COLO668 (cell line): ENCODE data around the gene GOLGA8M.
"Not testable (repeated sequence)": the region's sequence is repeated elsewhere in the genome, so short reads cannot be mapped to it uniquely, and the experiment has no call there.

Experiments used
- DNase-seq: peaks from one replicate; lab custom pipeline; 2025; ENCODE audit not compliant: unreplicated experiment; lab: John Stamatoyannopoulos, UW

Gene GOLGA8M, protein sequence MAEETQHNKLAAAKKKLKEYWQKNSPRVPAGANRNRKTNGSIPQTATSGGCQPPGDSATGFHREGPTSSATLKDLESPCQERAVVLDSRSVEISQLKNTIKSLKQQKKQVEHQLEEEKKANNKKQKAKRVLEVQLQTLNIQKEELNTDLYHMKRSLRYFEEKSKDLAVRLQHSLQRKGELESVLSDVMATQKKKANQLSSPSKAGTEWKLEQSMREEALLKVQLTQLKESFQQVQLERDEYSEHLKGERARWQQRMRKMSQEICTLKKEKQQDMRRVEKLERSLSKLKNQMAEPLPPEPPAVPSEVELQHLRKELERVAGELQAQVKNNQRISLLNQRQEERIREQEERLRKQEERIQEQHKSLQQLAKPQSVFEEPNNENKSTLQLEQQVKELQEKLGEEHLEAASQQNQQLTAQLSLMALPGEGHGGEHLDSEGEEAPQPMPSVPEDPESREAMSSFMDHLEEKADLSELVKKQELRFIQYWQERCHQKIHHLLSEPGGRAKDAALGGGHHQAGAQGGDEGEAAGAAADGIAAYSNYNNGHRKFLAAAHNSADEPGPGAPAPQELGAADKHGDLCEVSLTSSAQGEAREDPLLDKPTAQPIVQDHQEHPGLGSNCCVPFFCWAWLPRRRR

DNA sequence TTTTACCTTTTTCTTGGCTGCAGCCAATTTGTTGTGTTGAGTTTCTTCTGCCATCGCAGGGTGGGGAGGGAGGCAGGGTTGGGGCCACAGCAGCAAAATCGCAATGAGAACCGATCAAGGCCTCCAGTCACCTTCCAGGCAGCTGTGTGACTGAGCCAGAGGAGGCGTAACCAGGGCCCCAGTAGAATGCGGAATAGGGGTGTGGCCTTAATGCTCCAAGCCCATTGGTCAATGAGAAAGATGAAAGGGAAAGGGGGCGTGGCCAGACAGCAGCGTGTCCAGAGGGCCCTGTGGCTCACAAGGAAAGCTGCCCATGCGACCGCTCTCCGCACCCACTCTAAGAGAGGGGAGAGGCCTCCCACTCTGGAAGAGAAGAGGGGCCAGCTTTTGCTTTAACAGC is at the start of gene GOLGA8M:
Gene GOLGA8M (minus strand): TSS at position 152 of the 400 bp plus-strand sequence. CDS start 98 bp downstream, at position 54.
- DNase-seq = not testable (repeated sequence)

DNA sequence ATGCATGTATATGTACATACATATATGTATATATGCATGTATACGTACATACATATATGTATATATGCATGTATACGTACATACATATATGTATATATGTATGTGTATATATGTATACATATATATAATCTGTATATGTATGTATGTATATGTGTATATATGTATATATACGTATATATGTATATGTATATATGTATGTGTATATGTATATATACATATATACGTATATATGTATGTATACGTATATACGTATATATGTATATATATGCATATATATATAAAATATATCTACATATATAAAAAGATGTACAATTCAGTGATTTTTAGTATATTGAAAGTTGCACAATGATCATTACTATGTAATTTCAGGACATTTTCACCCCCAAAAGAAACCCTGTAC is 30.7 kb upstream of the GOLGA8M start:
- DNase-seq = not testable (repeated sequence)

DNA sequence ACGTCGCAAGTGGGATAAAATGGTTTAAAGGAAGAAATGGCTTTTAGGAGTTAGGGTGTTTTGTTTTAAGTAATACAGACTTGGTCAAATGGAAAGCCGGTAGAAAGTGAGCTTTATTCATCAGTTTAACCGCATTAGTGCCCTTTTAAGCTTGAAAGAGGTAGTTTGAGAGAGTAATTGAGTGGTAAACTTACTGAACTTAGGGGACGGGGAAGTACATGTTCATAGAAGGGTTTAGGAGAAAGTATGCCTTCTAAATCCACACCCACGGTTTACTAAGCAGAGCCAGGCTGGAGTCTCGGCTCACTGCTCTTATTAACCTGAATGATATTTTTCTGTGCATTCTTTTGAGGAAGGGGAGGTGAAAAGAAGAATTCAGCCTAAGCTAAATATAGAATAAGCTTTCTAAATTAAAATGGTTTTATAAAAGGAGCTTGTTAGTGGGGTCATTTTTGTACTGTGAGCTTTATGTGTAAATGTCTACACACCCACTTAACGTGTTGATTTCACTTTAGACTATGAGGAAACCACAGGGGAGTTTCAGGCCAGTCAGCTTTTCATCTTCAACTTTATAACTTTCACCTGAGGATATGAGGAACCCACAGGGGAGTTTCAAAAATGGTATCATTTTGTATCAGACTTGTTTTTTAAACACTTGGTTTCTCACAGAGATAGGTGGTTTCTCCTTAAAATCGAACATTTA is 26.5 kb upstream of the GOLGA8M start:
- DNase-seq = not testable (repeated sequence)

DNA sequence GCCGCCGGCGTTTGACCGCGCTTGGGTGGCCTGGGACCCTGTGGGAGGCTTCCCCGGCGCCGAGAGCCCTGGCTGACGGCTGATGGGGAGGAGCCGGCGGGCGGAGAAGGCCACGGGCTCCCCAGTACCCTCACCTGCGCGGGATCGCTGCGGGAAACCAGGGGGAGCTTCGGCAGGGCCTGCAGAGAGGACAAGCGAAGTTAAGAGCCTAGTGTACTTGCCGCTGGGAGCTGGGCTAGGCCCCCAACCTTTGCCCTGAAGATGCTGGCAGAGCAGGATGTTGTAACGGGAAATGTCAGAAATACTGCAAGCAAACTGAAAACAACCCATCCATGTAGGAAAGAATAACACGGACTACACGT is 26.0 kb upstream of the GOLGA8M start:
- not testable (repeated sequence) for DNase-seq

DNA sequence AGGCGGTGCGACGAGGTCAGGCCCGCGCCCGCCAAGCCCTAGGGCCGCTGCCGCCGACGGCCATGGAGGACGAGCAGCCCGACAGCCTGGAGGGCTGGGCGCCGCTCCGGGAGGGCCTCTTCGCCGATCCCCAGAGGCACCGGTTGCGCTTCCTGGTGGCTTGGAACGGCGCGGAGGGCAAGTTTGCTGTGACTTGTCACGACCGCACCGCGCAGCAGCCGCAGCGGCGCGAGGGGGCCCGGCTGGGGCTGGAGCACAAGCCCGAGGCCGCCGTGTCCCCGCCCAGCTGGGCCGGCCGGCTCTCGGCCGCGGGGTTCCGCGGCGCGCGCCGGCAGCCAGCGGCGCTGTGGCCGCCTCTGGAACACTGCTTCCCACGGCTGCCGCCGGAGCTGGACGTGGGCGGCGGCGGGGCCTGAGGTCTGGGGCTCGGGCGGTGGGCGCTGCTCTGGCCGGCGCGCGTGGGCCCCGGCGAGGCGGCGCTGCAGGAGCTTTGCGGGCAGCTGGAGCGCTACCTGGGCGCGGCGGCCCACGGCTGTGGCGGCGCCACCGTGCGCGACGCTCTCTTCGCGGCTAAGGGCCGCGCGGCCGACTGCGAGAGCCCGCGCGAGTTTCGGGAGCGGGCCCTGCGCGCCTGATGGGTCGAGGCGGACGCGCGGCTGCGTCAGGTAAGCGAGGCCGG is 25.4 kb upstream of the GOLGA8M start:
- peak; percentile 69 for DNase-seq

DNA sequence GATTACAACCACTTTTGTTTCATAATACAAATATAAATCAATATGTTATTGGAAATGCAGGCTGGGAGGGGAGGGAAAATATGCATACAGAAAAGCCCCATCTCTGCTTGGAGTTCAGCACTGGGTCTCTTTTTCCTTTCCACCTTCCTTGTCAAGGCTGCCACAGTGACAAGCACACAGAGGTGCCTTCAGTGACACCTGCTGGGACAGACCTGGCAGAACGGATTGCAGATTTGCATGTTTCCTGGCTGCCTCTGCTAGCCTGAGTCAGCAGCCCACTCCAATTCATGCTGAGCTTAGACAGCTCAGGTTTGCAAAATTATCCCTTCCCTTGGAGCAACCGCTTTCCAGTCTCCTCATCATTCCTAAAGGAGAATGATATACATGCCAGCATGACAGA is 15.8 kb upstream of the GOLGA8M start:
- DNase-seq = peak; percentile 37

DNA sequence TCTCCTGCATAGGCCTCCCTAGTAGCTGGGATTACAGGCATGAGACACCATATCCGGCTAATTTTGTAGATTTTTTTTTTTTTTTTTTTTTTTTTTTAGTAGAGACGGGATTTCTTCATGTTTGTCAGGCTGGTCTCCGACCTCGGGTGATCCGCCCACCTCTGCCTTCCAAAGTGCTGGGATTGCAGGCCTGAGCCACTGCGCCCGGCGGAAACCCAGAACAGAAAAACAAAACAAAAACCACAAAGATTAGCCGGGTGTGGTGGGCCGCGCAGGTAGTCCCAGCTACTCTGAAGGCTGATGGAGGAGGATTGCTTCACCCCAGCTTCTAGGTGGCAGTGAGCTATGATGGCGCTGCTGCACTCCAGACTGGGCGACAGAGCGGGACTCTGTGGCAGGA is 14.8 kb upstream of the GOLGA8M start:
- DNase-seq = not testable (repeated sequence)

DNA sequence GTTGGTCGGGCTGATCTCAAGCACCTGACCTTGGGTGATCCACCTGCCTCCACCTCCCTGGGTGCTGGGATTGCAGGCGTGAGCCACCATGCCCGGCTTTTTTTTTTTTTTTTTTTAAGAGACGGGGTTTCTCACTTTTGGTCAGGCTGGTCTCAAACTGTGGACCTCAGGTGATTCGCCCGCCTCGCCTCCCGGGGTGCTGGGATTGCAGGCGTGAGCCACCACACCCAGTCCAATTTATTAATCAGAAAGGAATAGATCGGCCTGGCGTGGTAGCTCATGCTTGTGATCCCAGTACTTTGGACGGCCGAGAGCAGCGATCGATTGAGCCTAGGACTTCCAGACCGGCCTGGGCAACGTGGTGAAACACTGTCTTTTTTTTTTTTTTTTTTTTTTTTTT is 13.9 kb upstream of the GOLGA8M start:
- no peak for DNase-seq

DNA sequence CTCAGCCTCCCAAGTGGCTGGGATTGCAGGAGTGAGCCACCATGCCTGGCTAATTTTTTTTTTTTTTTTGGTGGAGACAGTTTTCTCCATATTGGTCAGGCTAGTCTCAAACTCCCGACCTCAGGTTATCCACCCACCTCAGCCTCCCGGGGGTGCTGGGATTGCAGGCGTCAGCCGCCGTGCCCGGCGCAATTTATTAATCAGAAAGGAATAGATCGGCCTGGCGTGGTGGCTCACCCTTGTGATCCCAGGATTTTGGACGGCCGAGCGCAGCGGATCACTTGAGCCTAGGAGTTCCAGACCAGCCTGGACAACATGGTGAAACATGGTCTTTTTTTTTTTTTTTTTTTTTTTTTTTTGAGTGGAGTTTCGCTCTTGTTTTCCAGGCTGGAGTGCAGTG is 13.3 kb upstream of the GOLGA8M start:
- no peak for DNase-seq

DNA sequence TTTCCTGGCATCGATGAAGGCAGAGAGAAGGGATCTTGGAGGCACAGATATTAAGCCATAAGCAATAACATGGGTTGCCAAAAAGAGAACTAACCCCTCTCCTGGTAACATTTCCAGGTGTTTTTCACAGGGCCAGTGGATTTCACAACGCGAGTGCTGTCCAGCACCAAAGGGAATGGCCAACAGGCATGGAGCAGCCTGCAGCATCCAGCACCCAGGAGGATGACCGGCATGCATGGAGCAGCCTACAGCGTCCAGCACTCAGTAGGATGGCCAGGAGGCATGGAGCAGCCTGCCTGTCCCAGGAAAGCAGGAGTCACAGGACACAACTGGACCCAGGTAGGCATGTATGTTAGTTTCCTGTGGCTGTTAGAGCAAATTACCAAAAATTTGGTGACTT is 11.8 kb upstream of the GOLGA8M start:
- not testable (repeated sequence) for DNase-seq

DNA sequence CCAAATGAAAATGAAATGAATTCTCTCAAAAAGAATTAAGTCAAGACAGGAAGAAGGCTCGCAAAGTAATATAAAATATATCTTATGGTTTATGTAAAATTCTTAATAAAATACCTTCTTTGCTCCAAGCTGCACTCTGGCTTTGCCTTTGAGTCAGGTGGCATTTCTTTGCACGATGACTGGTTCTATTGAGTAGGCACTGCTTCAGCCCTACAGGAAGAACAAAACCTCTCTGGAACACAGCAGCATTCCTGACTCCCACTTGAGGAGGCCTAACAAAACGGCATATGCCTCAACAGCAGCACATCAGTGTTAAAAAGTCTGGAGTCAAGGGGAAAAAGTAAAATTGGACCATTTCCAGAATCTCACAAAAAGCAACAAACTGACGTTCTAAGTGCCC is 7.4 kb upstream of the GOLGA8M start:
- not testable (repeated sequence) for DNase-seq

DNA sequence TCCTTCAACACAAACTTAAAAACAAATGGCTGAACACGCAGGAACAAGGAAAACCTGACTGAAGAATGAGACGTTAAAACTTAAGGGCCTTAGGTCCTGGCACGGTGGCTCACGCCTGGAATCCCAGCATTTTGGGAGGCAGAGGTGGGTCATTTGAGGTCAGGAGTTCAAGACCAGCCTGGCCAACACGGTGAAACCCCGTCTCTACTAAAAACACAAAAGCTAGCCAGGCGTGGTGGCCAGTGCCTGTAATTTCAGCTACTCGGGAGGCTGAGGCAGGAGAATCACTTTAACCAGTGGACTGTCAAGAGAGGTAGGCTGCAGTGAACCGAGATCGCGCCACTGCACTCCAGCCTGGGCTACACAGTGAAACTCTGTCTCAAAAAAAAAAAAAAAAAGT is 6.4 kb upstream of the GOLGA8M start:
- not testable (repeated sequence) for DNase-seq

DNA sequence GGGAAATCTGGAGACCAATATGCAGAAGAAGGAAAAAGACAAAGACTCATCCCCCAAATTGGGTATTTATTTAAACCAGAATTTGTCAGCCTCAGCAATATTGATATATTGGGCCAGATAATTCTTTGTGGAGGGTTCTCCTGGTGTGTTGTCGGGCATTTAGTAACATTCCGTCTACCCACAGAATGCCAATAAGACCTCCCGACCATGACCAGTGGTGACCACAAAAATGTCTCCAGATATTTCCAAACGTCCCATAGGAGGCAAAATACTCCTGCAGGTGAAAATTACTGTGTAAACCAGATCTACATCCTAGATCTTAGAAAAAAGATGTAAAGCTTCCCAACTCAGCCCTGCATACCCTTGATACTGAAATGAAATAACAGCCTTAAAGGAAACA is 2.0 kb upstream of the GOLGA8M start:
- DNase-seq = not testable (repeated sequence)

DNA sequence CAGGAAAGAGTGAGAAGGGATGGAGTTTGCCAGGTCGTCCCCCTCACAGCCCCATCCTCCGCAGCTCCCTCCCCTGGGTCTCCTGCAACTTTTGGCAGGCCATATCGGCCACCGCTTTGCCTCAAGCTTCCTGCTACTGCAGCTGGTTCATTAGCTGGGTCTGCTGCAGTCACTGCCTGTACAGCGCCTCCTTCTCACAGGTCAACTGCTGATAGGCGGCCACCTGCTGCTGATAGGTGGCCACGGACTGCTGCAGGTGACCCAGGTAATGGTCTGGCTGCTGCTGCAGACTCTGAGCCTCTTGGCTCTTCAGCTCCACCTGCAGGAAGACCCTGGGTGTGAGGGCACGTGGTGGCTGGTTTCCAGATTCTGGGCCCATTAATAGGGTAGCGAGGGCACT is 8.3 kb downstream of the GOLGA8M start:
- DNase-seq = peak; percentile 8

DNA sequence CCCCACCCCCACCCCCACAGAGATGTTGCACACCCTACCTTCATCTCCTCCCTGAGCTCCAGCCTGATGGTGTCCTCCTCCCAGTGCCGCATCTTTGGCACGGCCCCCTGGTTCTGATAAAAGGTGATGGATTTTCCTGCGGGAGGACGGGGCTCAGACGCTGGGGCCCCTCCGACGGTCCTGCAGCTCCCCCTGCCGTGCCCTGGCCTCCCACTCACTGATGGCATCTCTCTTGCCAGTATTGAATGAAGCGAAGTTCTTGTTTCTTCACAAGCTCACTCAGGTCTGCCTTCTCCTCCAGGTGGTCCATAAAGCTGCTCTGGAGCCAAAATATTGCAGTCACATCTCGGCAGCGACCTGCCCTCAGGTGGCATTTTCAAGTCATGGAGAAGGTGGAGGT is 9.8 kb downstream of the GOLGA8M start:
- DNase-seq = not testable (repeated sequence)

DNA sequence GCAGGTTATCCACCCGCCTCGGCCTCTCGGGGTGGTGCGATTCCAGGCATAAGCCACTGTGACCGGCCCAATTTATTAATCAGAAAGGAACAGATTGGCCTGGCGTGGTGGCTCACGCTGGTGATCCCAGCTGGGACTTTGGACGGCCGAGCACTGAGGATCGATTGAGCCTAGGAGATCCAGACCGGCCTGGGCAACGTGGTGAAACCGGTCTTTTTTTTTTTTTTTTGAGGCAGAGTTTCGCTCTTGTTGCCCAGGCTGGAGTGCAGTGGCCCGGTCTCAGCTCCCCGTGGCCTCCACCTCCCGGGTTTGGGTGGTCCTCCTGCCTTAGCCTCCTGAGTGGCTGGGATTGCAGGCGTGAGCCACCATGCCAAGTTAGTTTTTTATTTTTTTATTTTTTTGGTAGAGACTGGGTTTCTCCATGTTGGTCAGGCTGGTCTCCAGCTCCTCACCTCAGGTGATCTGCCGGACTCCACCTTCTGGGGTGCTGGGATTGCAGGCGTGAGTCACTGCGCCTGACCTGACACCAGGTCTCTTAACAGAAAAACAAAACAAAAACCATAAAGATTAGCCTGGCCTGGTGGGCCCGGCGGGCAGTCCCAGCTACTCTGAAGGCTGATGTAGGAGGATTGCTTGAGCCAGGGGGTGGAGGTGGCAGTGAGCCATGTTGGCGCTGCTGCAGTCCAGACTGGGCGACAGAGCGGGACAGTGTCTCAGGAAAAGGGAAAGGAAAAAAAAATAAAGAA is 18.0 kb downstream of the GOLGA8M start:
- DNase-seq = not testable (repeated sequence)

DNA sequence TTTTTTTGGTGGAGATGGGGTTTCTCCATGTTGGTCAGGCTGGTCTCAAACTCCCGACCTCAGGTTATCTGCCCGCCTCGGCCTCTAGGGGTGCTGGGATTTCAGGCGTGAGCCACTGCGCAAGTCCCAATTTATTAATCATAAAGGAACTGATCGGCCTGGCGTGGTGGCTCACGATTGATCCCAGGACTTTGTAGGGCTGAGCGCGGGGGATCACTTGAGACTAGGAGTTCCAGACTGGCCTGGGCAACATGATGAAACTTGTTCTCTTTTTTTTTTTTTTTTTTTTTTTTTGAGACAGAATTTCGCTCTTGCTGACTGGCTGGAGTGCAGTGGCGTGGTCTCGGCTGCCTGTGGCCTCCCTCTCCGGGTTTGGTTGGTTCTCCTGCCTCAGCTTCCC is 19.2 kb downstream of the GOLGA8M start:
- not testable (repeated sequence) for DNase-seq

DNA sequence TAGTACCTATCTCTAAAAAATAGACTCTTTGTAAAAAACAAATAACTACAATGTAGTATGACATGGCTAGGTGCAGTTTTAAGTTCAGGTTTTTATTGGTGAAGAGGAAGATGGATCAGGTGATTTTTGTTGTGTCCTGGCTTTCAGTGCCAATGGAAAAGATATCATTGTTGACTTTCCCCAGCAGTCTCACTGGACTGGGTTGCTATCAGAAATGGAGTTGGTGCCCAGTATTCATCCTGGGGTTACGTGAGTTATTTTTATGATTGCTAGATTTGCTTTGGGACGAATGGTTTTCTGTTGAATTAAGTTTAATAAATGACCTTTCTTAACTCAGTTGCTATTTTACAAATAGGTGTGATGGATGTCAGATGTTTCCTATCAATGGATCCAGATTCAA is 38.7 kb downstream of the GOLGA8M start:
- not testable (repeated sequence) for DNase-seq

DNA sequence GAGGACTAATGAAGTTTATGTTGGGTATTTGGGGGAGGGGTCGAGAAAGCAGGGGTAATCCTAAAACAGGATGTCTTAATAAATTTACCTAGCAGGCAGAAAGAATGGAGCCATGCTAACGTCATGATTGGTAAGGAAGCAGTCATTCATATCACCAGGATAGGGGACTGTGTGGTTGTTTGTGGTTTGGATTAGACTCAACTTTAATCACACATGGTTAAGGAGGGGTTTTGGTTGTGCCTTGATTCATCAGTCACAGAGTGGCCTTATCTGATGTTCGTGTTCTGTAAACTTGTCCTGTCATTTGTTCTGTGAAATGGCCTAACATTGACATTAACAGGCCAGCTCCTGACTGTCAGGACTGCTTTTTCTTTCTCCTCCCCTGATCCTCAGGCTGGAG is 40.1 kb downstream of the GOLGA8M start:
- not testable (repeated sequence) for DNase-seq

DNA sequence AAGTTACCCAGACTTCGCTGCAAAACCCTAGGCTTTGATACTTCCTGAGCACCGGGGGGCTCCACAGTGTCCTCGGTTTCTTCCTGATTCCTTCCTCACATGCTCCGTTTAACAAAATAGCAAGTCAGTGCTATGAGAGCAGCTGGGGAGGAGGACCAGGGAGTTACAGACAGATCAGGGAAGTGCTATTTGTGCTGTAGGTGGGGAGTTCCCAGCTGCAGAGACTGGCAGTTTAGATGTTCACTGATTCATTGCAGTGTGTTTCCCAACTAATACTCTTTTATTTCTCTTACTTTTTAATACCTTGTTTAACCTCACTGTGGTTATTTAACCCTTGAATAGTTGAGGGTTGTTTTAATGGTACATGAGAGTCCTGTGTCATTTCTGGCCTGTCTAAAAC is 45.8 kb downstream of the GOLGA8M start:
- DNase-seq = not testable (repeated sequence)

DNA sequence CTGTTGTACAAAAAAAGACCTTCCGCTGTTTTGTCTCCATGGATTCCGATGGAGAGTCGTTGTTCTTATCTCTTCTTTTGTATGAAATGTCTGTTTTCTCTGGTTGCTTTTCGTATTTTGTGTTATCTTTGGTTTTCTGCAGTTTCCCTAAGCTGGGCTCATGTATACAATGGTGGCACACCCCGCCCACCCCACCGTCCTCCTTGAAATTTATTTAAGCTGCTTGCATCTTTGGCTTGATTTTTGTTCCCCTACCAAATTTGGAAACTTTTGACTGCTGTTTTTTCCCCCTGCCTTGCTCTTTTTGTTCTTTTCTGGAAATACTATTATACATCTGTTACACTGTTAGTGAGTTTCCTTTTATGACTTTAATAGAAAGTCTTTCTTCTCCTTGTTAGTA is 47.6 kb downstream of the GOLGA8M start:
- not testable (repeated sequence) for DNase-seq
